Measurements from ENCODE around the gene MRPL49.

GRCh38 chr11:65114538-65115171 lies 7.5 kb upstream of the MRPL49 start:
- TF ChIP-seq CTCF (IDR thresholded peaks at IDR 0.05) (no peak), POLR2A (IDR thresholded peaks at IDR 0.05) (no peak)
